Fibroblast of skin of left quadriceps (primary cell): ENCODE results near the gene SOWAHB.
"Not testable (repeated sequence)": the region's sequence is repeated elsewhere in the genome, so short reads cannot be mapped to it uniquely, and the experiment has no call there.

Source experiments
- DNase-seq, 2 experiments: peaks; one replicate each; pipeline ENCODE4 v3.0.0-alpha.2; 2013; ENCODE audit warnings: low read depth in 2 of 2

The SOWAHB gene

GRCh38 chr4:76896048-76896447 is 1.9 kb downstream of the SOWAHB start:
- no peak for DNase-seq

GRCh38 chr4:76895619-76896018 is 2.3 kb downstream of the SOWAHB start:
- no peak for DNase-seq

- peak in 1 of 2 experiments; percentile 18 for DNase-seq
Measured at GRCh38 chr4:76894537-76895255, 3.2 kb downstream of the SOWAHB start.

- no peak for DNase-seq
Measured at GRCh38 chr4:76892601-76893000, 5.3 kb downstream of the SOWAHB start.

GRCh38 chr4:76892001-76892400 is 5.9 kb downstream of the SOWAHB start:
- DNase-seq, result peak in 1 of 2 experiments; percentile 8

GRCh38 chr4:76886848-76887441 is 11.0 kb downstream of the SOWAHB start:
- DNase-seq, result no peak

GRCh38 chr4:76886214-76886613 is 11.7 kb downstream of the SOWAHB start:
- DNase-seq, result no peak

- peak in 1 of 2 experiments; percentile 22 for DNase-seq
Measured at GRCh38 chr4:76883147-76883546, 14.8 kb downstream of the SOWAHB start.

GRCh38 chr4:76882630-76883029 is 15.3 kb downstream of the SOWAHB start:
- DNase-seq, result no peak

GRCh38 chr4:76881375-76881774 is 16.6 kb downstream of the SOWAHB start:
- no peak for DNase-seq

GRCh38 chr4:76879731-76880364 is 18.1 kb downstream of the SOWAHB start:
- no peak for DNase-seq

- DNase-seq, result not testable (repeated sequence)
Measured at GRCh38 chr4:76878641-76879165, 19.2 kb downstream of the SOWAHB start.

GRCh38 chr4:76874176-76874575 is 23.8 kb downstream of the SOWAHB start:
- no peak for DNase-seq

GRCh38 chr4:76873495-76873894 is 24.4 kb downstream of the SOWAHB start:
- no peak for DNase-seq

- no peak for DNase-seq
Measured at GRCh38 chr4:76872556-76872955, 25.4 kb downstream of the SOWAHB start.

- not testable (repeated sequence) for DNase-seq
Measured at GRCh38 chr4:76868780-76869179, 29.2 kb downstream of the SOWAHB start.

GRCh38 chr4:76867880-76868655 is 29.9 kb downstream of the SOWAHB start:
- no peak for DNase-seq

- no peak for DNase-seq
Measured at GRCh38 chr4:76867377-76867776, 30.6 kb downstream of the SOWAHB start.

- no peak for DNase-seq
Measured at GRCh38 chr4:76866641-76867040, 31.3 kb downstream of the SOWAHB start.

- DNase-seq, result no peak
Measured at GRCh38 chr4:76858319-76858718, 39.6 kb downstream of the SOWAHB start.

GRCh38 chr4:76857074-76857409 is 40.9 kb downstream of the SOWAHB start:
- no peak for DNase-seq
